MM.1S (cell line): ENCODE data around the gene WDR49.

ENCODE experiments used
- EZH2 ChIP-seq: fragments of 300-600 bp; sonication (generic); optimal IDR thresholded peaks from 2 replicates; pipeline ENCODE3; 2017; ENCODE audit warnings: low read depth, mild to moderate bottlenecking, antibody characterized with exemption, low read length, mixed read lengths
- EZH2phosphoT487 ChIP-seq: fragments of 300-600 bp; sonication (generic); IDR thresholded peaks from 2 replicates; pipeline ENCODE4 v1.6.1; 2018; ENCODE audit warnings: antibody characterized with exemption, low read length
- TF ChIP-seq, protein P1 (sequence below): fragments of 300-600 bp; sonication (generic); IDR thresholded peaks from 2 replicates; pipeline ENCODE4 v1.5.1; 2016; ENCODE audit warnings: antibody characterized with exemption, low read length, mixed read lengths

DNA sequence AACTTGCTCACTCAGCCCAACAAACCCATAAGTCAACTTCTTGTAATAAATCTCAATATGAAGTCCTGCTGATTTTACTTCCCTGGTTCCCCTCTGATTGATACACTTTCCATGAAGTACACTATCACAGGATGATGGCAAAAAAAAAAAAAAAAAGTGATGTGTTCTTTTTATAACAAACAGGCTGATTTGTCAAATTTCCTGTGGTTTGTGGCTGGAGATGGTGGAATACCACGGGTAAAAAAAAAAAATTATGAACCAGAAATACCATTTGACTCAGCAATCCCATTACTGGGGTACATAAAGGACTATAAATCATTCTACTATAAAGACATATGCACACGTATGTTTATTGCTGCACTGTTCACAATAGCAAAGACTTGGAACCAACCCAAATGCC lies 169.2 kb downstream of the WDR49 start:
- TF ChIP-seq EZH2 = no peak
- TF ChIP-seq, protein P1, sequence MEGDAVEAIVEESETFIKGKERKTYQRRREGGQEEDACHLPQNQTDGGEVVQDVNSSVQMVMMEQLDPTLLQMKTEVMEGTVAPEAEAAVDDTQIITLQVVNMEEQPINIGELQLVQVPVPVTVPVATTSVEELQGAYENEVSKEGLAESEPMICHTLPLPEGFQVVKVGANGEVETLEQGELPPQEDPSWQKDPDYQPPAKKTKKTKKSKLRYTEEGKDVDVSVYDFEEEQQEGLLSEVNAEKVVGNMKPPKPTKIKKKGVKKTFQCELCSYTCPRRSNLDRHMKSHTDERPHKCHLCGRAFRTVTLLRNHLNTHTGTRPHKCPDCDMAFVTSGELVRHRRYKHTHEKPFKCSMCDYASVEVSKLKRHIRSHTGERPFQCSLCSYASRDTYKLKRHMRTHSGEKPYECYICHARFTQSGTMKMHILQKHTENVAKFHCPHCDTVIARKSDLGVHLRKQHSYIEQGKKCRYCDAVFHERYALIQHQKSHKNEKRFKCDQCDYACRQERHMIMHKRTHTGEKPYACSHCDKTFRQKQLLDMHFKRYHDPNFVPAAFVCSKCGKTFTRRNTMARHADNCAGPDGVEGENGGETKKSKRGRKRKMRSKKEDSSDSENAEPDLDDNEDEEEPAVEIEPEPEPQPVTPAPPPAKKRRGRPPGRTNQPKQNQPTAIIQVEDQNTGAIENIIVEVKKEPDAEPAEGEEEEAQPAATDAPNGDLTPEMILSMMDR = no peak
- TF ChIP-seq EZH2phosphoT487 = no peak
